HepG2 (cell line): ENCODE results near the gene PPP6R2. TPM values are rescaled to one million over a fixed set of nuclear protein-coding genes. Genes with fewer than 3 reads are reported as not detected.

Experiments used
- ELF3 ChIP-seq: IDR thresholded peaks from 2 replicates; pipeline ENCODE4 v1.6.1; 2016; ENCODE audit warnings: missing genetic modification reagents, missing compliant biosample characterization
- GMEB1 ChIP-seq: sonication (generic); formaldehyde crosslinking; IDR thresholded peaks from 2 replicates; pipeline ENCODE4 v1.5.1; 2020; ENCODE audit warnings: missing genetic modification reagents, mild to moderate bottlenecking, borderline replicate concordance
- IRF2 ChIP-seq: IDR thresholded peaks from 2 replicates; pipeline ENCODE4 v1.6.1; 2018; ENCODE audit warnings: missing genetic modification reagents, missing compliant biosample characterization
- KAT8 ChIP-seq: IDR thresholded peaks from 2 replicates; pipeline ENCODE4 v1.6.1; 2016; ENCODE audit warnings: missing genetic modification reagents, missing compliant biosample characterization
- NFRKB ChIP-seq: fragments of 450-650 bp; IDR thresholded peaks from 2 replicates; pipeline ENCODE4 v1.6.1; 2017
- NRL ChIP-seq: sonication (generic); formaldehyde crosslinking; IDR thresholded peaks from 2 replicates; pipeline ENCODE4 v1.5.0; 2020; ENCODE audit warnings: missing genetic modification reagents, mild to moderate bottlenecking, moderate library complexity, borderline replicate concordance
- POGZ ChIP-seq: sonication (generic); formaldehyde crosslinking; IDR thresholded peaks from 2 replicates; pipeline ENCODE4 v1.4.0; 2020; ENCODE audit warnings: mild to moderate bottlenecking, missing genetic modification reagents
- SATB2 ChIP-seq: sonication (generic); formaldehyde crosslinking; IDR thresholded peaks from 2 replicates; pipeline ENCODE4 v1.5.0; 2020; ENCODE audit warnings: missing genetic modification reagents
- ZBTB20 ChIP-seq: sonication (generic); formaldehyde crosslinking; IDR thresholded peaks from 2 replicates; pipeline ENCODE4 v1.8.1; 2023; ENCODE audit warnings: missing genetic modification reagents, low read depth, mild to moderate bottlenecking, borderline replicate concordance
- ZMYM3 ChIP-seq: sonication (generic); formaldehyde crosslinking; IDR thresholded peaks from 2 replicates; pipeline ENCODE4 v1.5.1; 2020; ENCODE audit warnings: mild to moderate bottlenecking, missing genetic modification reagents
- ZNF225 ChIP-seq: sonication (generic); formaldehyde crosslinking; IDR thresholded peaks from 2 replicates; pipeline ENCODE4 v1.4.0; 2020; ENCODE audit warnings: mild to moderate bottlenecking, missing genetic modification reagents
- ZNF280D ChIP-seq: sonication (generic); formaldehyde crosslinking; IDR thresholded peaks from 2 replicates; pipeline ENCODE4 v1.5.1; 2020; ENCODE audit warnings: mild to moderate bottlenecking, missing genetic modification reagents
- polyA plus RNA-seq, 8 experiments: library from polyadenylated mRNA; depleted of rRNA in 3 of 8; stranded (reverse) in 7 of 8; unstranded in 1 of 8; fragments of >200 nt; fragmentation: Illumina TruSeq in 4 of 8; extraction: Trizol in 4 of 8; gene quantifications; 2 replicates each; pipeline versions ENCODE4 v1.2.1 to v1.2.3, GENCODE V29; 2011 to 2016; ENCODE audit warnings: low read depth in 4 of 8, missing spikeins in 1 of 8, mixed read lengths in 1 of 8; ENCODE audit not compliant: insufficient read depth in 1 of 8
- total RNA-seq, 5 experiments: library from RNA; depleted of rRNA; stranded (reverse); fragments of >200 nt; fragmentation: Illumina TruSeq; extraction: Trizol; gene quantifications; 2 replicates each; pipeline ENCODE4 v1.2.3, GENCODE V29; 2016; ENCODE audit warnings: low read depth in 1 of 5
- TF ChIP-seq, protein P1 (sequence below): sonication (generic); formaldehyde crosslinking; IDR thresholded peaks from 2 replicates; pipeline ENCODE4 v1.9.0; 2022; ENCODE audit warnings: low read depth, missing genetic modification reagents
- TF ChIP-seq, protein P2 (sequence below): sonication (generic); formaldehyde crosslinking; IDR thresholded peaks from 2 replicates; pipeline ENCODE4 v1.5.0; 2020; ENCODE audit warnings: mild to moderate bottlenecking, missing genetic modification reagents, borderline replicate concordance
- TF ChIP-seq, protein P3 (sequence below): IDR thresholded peaks from 2 replicates; pipeline ENCODE4 v1.6.1; 2016; ENCODE audit warnings: missing compliant biosample characterization, missing genetic modification reagents, borderline replicate concordance

PPP6R2 gene
- total and polyA plus RNA-seq, 2 of the 13 experiments (the other 11 are each of a cell fraction or from before 2014, with no cell fraction given) = 55.0 to 102 TPM

GRCh38 chr22:50474710-50475651 lies 131.9 kb downstream of the PPP6R2 start, which contains the start of gene SBF1 (continued):
- TF ChIP-seq ZMYM3 (CRISPR knock-in tag) (no peak), ZNF280D (CRISPR knock-in tag) (0 out of 2 replicates have a peak, but pooled peaks have one; percentile 38), NRL (peak; percentile 18; the same call in 1 of the 2 replicates), SATB2 (CRISPR knock-in tag) (no peak), NFRKB (no peak), POGZ (CRISPR knock-in tag) (no peak), GMEB1 (CRISPR knock-in tag) (peak; percentile 35; the same call in 1 of the 2 replicates), ELF3 (CRISPR knock-in tag) (no peak), ZNF225 (no peak), IRF2 (CRISPR knock-in tag) (peak; percentile 20; the same call in 1 of the 2 replicates), KAT8 (CRISPR knock-in tag) (peak; percentile 48; the same call in 1 of the 2 replicates), ZBTB20 (CRISPR knock-in tag) (peak; percentile 36; the same call in 1 of the 2 replicates)
- TF ChIP-seq, protein P1, sequence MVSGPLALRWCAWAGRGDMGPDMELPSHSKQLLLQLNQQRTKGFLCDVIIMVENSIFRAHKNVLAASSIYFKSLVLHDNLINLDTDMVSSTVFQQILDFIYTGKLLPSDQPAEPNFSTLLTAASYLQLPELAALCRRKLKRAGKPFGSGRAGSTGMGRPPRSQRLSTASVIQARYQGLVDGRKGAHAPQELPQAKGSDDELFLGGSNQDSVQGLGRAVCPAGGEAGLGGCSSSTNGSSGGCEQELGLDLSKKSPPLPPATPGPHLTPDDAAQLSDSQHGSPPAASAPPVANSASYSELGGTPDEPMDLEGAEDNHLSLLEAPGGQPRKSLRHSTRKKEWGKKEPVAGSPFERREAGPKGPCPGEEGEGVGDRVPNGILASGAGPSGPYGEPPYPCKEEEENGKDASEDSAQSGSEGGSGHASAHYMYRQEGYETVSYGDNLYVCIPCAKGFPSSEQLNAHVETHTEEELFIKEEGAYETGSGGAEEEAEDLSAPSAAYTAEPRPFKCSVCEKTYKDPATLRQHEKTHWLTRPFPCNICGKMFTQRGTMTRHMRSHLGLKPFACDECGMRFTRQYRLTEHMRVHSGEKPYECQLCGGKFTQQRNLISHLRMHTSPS (CRISPR knock-in tag) = peak; percentile 54; the same call in 1 of the 2 replicates
- TF ChIP-seq, protein P2, sequence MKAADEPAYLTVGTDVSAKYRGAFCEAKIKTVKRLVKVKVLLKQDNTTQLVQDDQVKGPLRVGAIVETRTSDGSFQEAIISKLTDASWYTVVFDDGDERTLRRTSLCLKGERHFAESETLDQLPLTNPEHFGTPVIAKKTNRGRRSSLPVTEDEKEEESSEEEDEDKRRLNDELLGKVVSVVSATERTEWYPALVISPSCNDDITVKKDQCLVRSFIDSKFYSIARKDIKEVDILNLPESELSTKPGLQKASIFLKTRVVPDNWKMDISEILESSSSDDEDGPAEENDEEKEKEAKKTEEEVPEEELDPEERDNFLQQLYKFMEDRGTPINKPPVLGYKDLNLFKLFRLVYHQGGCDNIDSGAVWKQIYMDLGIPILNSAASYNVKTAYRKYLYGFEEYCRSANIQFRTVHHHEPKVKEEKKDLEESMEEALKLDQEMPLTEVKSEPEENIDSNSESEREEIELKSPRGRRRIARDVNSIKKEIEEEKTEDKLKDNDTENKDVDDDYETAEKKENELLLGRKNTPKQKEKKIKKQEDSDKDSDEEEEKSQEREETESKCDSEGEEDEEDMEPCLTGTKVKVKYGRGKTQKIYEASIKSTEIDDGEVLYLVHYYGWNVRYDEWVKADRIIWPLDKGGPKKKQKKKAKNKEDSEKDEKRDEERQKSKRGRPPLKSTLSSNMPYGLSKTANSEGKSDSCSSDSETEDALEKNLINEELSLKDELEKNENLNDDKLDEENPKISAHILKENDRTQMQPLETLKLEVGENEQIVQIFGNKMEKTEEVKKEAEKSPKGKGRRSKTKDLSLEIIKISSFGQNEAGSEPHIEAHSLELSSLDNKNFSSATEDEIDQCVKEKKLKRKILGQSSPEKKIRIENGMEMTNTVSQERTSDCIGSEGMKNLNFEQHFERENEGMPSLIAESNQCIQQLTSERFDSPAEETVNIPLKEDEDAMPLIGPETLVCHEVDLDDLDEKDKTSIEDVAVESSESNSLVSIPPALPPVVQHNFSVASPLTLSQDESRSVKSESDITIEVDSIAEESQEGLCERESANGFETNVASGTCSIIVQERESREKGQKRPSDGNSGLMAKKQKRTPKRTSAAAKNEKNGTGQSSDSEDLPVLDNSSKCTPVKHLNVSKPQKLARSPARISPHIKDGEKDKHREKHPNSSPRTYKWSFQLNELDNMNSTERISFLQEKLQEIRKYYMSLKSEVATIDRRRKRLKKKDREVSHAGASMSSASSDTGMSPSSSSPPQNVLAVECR = peak; percentile 56
- TF ChIP-seq, protein P3, sequence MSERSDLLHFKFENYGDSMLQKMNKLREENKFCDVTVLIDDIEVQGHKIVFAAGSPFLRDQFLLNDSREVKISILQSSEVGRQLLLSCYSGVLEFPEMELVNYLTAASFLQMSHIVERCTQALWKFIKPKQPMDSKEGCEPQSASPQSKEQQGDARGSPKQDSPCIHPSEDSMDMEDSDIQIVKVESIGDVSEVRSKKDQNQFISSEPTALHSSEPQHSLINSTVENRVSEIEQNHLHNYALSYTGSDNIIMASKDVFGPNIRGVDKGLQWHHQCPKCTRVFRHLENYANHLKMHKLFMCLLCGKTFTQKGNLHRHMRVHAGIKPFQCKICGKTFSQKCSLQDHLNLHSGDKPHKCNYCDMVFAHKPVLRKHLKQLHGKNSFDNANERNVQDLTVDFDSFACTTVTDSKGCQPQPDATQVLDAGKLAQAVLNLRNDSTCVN (CRISPR knock-in tag) = peak; percentile 20; the same call in 1 of the 2 replicates
